ENCODE data around the gene LAS1L.

GRCh38 chrX:65517923-65518322 lies 16.7 kb downstream of the LAS1L start:
- TF ChIP-seq EZH2 (IDR thresholded peaks at IDR 0.05; ENCODE audit: borderline replicate concordance, insufficient read depth, low read depth, low read length, poor library complexity, severe bottlenecking) (no peak), CTCF (IDR thresholded peaks at IDR 0.05) (no peak)

Measured in B cell (primary cell).